ENCODE data around the gene ATRX.
"Not testable (repeated sequence)": the region's sequence is repeated elsewhere in the genome, so short reads cannot be mapped to it uniquely, and the experiment has no call there.

The ATRX gene

DNA sequence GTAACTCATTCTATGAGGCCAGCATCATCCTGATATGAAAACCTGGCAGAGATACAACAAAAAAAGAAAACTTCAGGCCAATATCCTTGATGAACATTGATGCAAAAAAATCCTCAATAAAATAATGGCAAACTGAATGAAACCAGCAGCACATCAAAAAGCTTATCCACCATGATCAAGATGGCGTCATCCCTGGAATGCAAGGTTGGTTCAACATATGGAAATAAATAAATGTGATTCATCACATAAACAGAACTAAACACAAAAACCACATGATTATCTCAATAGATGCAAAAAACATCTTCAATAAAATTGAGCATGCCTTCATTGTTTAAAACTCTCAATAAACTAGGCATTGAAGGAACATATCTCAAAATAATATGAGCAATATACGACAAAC, 254.8 kb downstream of the ATRX start:
- no CpG with 5 or more reads among the region's 2 CpGs for WGBS (ENCODE audit: extremely low coverage, insufficient coverage, low lambda C conversion rate)
- H2BK5ac ChIP-seq (ENCODE audit: low read length); H3K27ac ChIP-seq (ENCODE audit: low read depth, low read length); H3K79me1 ChIP-seq (ENCODE audit: low read length); H2BK120ac ChIP-seq (ENCODE audit: low read depth, low read length); H2AK5ac ChIP-seq (ENCODE audit: low read length); H3K23ac ChIP-seq (ENCODE audit: low read length); H3K4me1 ChIP-seq (ENCODE audit: control insufficient read depth, low read depth, low read length); H3K9ac ChIP-seq (ENCODE audit: low read length); H3K56ac ChIP-seq (ENCODE audit: low read length); H3K36me3 ChIP-seq (ENCODE audit: control insufficient read depth, insufficient read depth, low read length); H2BK15ac ChIP-seq (replicated peaks; ENCODE audit: low read depth); H3K4ac ChIP-seq (ENCODE audit: low read depth, low read length); H3K27me3 ChIP-seq (ENCODE audit: insufficient read depth, low read length, poor library complexity); H3K4me3 ChIP-seq (ENCODE audit: low read length); DNase-seq; H3K79me2 ChIP-seq (ENCODE audit: control insufficient read depth, insufficient read depth, low read length); H4K5ac ChIP-seq (ENCODE audit: low read length); H3K4me2 ChIP-seq (ENCODE audit: low read length); H4K8ac ChIP-seq (ENCODE audit: low read depth, low read length); H3K18ac ChIP-seq (ENCODE audit: low read length): not testable (repeated sequence)

- Histone ChIP-seq H2BK5ac (ENCODE audit: low read length) (no peak overlapping the region), H3K18ac (ENCODE audit: low read length) (no peak overlapping the region), H3K27me3 (ENCODE audit: insufficient read depth, low read length, poor library complexity) (no peaks in the 10 kb centered on the region), H2BK120ac (ENCODE audit: low read depth, low read length) (no peak overlapping the region), H3K79me1 (ENCODE audit: low read length) (no peaks in the 10 kb centered on the region), H3K56ac (ENCODE audit: low read length) (no peak overlapping the region), H3K4ac (ENCODE audit: low read depth, low read length) (no peak overlapping the region), H2AK5ac (ENCODE audit: low read length) (no peak overlapping the region), H3K4me3 (ENCODE audit: low read length) (no peak overlapping the region), H3K9ac (ENCODE audit: low read length) (no peak overlapping the region), H3K4me2 (ENCODE audit: low read length) (no peak overlapping the region), H3K23ac (ENCODE audit: low read length) (no peak overlapping the region), H4K8ac (ENCODE audit: low read depth, low read length) (no peak overlapping the region), H3K27ac (ENCODE audit: low read depth, low read length) (no peak overlapping the region), H3K79me2 (ENCODE audit: control insufficient read depth, insufficient read depth, low read length) (no peaks in the 10 kb centered on the region), H3K4me1 (ENCODE audit: control insufficient read depth, low read depth, low read length) (no peaks in the 10 kb centered on the region), H3K36me3 (ENCODE audit: control insufficient read depth, insufficient read depth, low read length) (no peaks in the 10 kb centered on the region), H2BK15ac (replicated peaks; ENCODE audit: low read depth) (no peak overlapping the region), H4K5ac (ENCODE audit: low read length) (no peak overlapping the region)
- no CpG with 5 or more reads among the region's 7 CpGs for WGBS (ENCODE audit: extremely low coverage, insufficient coverage, low lambda C conversion rate)
- no peak for DNase-seq
Measured at GRCh38 chrX:77528034-77528433, 258.0 kb downstream of the ATRX start.

GRCh38 chrX:77527233-77528001, 258.6 kb downstream of the ATRX start:
- peak; percentile 15 for DNase-seq
- H2BK120ac ChIP-seq (ENCODE audit: low read depth, low read length): no peak overlapping the region
- H2AK5ac ChIP-seq (ENCODE audit: low read length): no peak overlapping the region
- H3K27me3 ChIP-seq (ENCODE audit: insufficient read depth, low read length, poor library complexity): no peaks in the 10 kb centered on the region
- no peak overlapping the region for H4K5ac ChIP-seq (ENCODE audit: low read length)
- H2BK5ac ChIP-seq (ENCODE audit: low read length): no peak overlapping the region
- H2BK15ac ChIP-seq (replicated peaks; ENCODE audit: low read depth): no peak overlapping the region
- H3K79me2 ChIP-seq (ENCODE audit: control insufficient read depth, insufficient read depth, low read length): no peaks in the 10 kb centered on the region
- H3K9ac ChIP-seq (ENCODE audit: low read length): no peak overlapping the region
- H3K4me2 ChIP-seq (ENCODE audit: low read length): no peak overlapping the region
- H3K56ac ChIP-seq (ENCODE audit: low read length): no peak overlapping the region
- no peak overlapping the region for H3K18ac ChIP-seq (ENCODE audit: low read length)
- no peak overlapping the region for H4K8ac ChIP-seq (ENCODE audit: low read depth, low read length)
- H3K4me3 ChIP-seq (ENCODE audit: low read length): no peak overlapping the region
- H3K4ac ChIP-seq (ENCODE audit: low read depth, low read length): no peak overlapping the region
- H3K79me1 ChIP-seq (ENCODE audit: low read length): no peaks in the 10 kb centered on the region
- no peaks in the 10 kb centered on the region for H3K36me3 ChIP-seq (ENCODE audit: control insufficient read depth, insufficient read depth, low read length)
- H3K4me1 ChIP-seq (ENCODE audit: control insufficient read depth, low read depth, low read length): no peaks in the 10 kb centered on the region
- WGBS (ENCODE audit: extremely low coverage, insufficient coverage, low lambda C conversion rate): no CpG with 5 or more reads among the region's 18 CpGs
- no peak overlapping the region for H3K23ac ChIP-seq (ENCODE audit: low read length)
- no peak overlapping the region for H3K27ac ChIP-seq (ENCODE audit: low read depth, low read length)

GRCh38 chrX:77519765-77520164, 266.3 kb downstream of the ATRX start:
- no peak overlapping the region for H3K23ac ChIP-seq (ENCODE audit: low read length)
- no peak for DNase-seq
- no peak overlapping the region for H3K4ac ChIP-seq (ENCODE audit: low read depth, low read length)
- H4K8ac ChIP-seq (ENCODE audit: low read depth, low read length): no peak overlapping the region
- H2BK5ac ChIP-seq (ENCODE audit: low read length): no peak overlapping the region
- H3K36me3 ChIP-seq (ENCODE audit: control insufficient read depth, insufficient read depth, low read length): no peaks in the 10 kb centered on the region
- no peak overlapping the region for H2AK5ac ChIP-seq (ENCODE audit: low read length)
- no peak overlapping the region for H3K56ac ChIP-seq (ENCODE audit: low read length)
- no peaks in the 10 kb centered on the region for H3K4me1 ChIP-seq (ENCODE audit: control insufficient read depth, low read depth, low read length)
- no peak overlapping the region for H3K18ac ChIP-seq (ENCODE audit: low read length)
- H2BK120ac ChIP-seq (ENCODE audit: low read depth, low read length): no peak overlapping the region
- H3K79me2 ChIP-seq (ENCODE audit: control insufficient read depth, insufficient read depth, low read length): no peaks in the 10 kb centered on the region
- no peak overlapping the region for H3K4me2 ChIP-seq (ENCODE audit: low read length)
- no peaks in the 10 kb centered on the region for H3K79me1 ChIP-seq (ENCODE audit: low read length)
- H3K27ac ChIP-seq (ENCODE audit: low read depth, low read length): no peak overlapping the region
- H3K27me3 ChIP-seq (ENCODE audit: insufficient read depth, low read length, poor library complexity): no peaks in the 10 kb centered on the region
- no CpG with 5 or more reads among the region's 1 CpG for WGBS (ENCODE audit: extremely low coverage, insufficient coverage, low lambda C conversion rate)
- no peak overlapping the region for H2BK15ac ChIP-seq (replicated peaks; ENCODE audit: low read depth)
- no peak overlapping the region for H3K4me3 ChIP-seq (ENCODE audit: low read length)
- H3K9ac ChIP-seq (ENCODE audit: low read length): no peak overlapping the region
- no peak overlapping the region for H4K5ac ChIP-seq (ENCODE audit: low read length)

DNA sequence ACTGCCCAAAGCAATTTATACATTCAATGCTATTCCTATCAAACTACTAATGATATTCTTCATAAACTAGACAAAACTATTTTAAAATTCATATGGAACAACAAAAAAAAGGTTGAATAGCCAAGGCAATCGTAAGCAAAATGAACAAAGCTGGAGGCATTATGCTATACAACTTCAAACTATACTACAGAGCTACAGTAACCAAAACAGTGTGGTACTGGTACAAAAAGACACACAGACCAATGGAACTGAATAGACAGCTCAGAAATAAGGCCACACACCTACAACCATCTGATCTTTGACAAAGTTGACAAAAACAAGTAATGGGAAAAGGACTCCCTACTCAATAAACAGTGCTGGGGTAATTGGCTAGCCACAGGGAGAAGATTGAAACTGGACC, 271.8 kb downstream of the ATRX start:
- H3K4me2 ChIP-seq (ENCODE audit: low read length): no peak overlapping the region
- no peak overlapping the region for H4K8ac ChIP-seq (ENCODE audit: low read depth, low read length)
- DNase-seq: no peak
- H2AK5ac ChIP-seq (ENCODE audit: low read length): no peak overlapping the region
- no peaks in the 10 kb centered on the region for H3K27me3 ChIP-seq (ENCODE audit: insufficient read depth, low read length, poor library complexity)
- no peaks in the 10 kb centered on the region for H3K36me3 ChIP-seq (ENCODE audit: control insufficient read depth, insufficient read depth, low read length)
- H3K4me3 ChIP-seq (ENCODE audit: low read length): no peak overlapping the region
- H3K9ac ChIP-seq (ENCODE audit: low read length): no peak overlapping the region
- H3K79me1 ChIP-seq (ENCODE audit: low read length): no peaks in the 10 kb centered on the region
- H2BK120ac ChIP-seq (ENCODE audit: low read depth, low read length): no peak overlapping the region
- no peak overlapping the region for H2BK5ac ChIP-seq (ENCODE audit: low read length)
- no peaks in the 10 kb centered on the region for H3K4me1 ChIP-seq (ENCODE audit: control insufficient read depth, low read depth, low read length)
- H3K79me2 ChIP-seq (ENCODE audit: control insufficient read depth, insufficient read depth, low read length): no peaks in the 10 kb centered on the region
- H3K27ac ChIP-seq (ENCODE audit: low read depth, low read length): no peak overlapping the region
- WGBS (ENCODE audit: extremely low coverage, insufficient coverage, low lambda C conversion rate): no CpG with 5 or more reads among the region's 1 CpG
- H3K18ac ChIP-seq (ENCODE audit: low read length): no peak overlapping the region
- H4K5ac ChIP-seq (ENCODE audit: low read length): no peak overlapping the region
- no peak overlapping the region for H3K56ac ChIP-seq (ENCODE audit: low read length)
- no peak overlapping the region for H2BK15ac ChIP-seq (replicated peaks; ENCODE audit: low read depth)
- H3K23ac ChIP-seq (ENCODE audit: low read length): no peak overlapping the region
- H3K4ac ChIP-seq (ENCODE audit: low read depth, low read length): no peak overlapping the region

DNA sequence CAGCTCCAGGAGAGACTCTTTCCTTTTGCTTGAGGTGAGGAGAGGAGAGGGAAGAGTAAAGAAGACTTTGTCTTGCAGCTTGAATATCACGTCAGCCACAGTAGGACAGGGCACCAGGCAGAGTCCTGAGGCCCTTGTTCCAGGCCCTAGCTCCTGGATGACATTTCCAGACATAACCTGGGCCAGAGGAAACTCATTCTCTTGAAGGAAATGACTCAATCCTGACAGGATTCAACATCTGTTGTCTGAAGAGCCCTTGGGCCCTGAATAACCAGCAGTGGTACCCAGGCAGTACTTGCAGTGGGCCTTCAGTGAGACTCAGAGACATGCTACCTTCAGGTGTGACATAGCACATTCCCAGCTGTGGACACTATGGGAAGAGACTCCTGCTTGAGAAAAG, 276.0 kb downstream of the ATRX start:
- Histone ChIP-seq H2AK5ac (ENCODE audit: low read length) (no peak overlapping the region), H2BK15ac (replicated peaks; ENCODE audit: low read depth) (no peak overlapping the region), H3K4me3 (ENCODE audit: low read length) (no peak overlapping the region), H3K79me1 (ENCODE audit: low read length) (no peaks in the 10 kb centered on the region), H4K8ac (ENCODE audit: low read depth, low read length) (no peak overlapping the region), H3K4me1 (ENCODE audit: control insufficient read depth, low read depth, low read length) (no peaks in the 10 kb centered on the region), H3K9ac (ENCODE audit: low read length) (no peak overlapping the region), H3K27ac (ENCODE audit: low read depth, low read length) (no peak overlapping the region), H2BK120ac (ENCODE audit: low read depth, low read length) (no peak overlapping the region), H3K36me3 (ENCODE audit: control insufficient read depth, insufficient read depth, low read length) (no peaks in the 10 kb centered on the region), H3K56ac (ENCODE audit: low read length) (no peak overlapping the region), H3K18ac (ENCODE audit: low read length) (no peak overlapping the region), H3K4ac (ENCODE audit: low read depth, low read length) (no peak overlapping the region), H3K27me3 (ENCODE audit: insufficient read depth, low read length, poor library complexity) (no peaks in the 10 kb centered on the region), H2BK5ac (ENCODE audit: low read length) (no peak overlapping the region), H3K79me2 (ENCODE audit: control insufficient read depth, insufficient read depth, low read length) (no peaks in the 10 kb centered on the region), H4K5ac (ENCODE audit: low read length) (no peak overlapping the region), H3K23ac (ENCODE audit: low read length) (no peak overlapping the region), H3K4me2 (ENCODE audit: low read length) (no peak overlapping the region)
- no CpG with 5 or more reads among the region's 1 CpG for WGBS (ENCODE audit: extremely low coverage, insufficient coverage, low lambda C conversion rate)
- DNase-seq: no peak

Measured in mesendoderm (in vitro differentiated cells).